Measurements from ENCODE around the gene ATG4D.

The ATG4D gene

DNA sequence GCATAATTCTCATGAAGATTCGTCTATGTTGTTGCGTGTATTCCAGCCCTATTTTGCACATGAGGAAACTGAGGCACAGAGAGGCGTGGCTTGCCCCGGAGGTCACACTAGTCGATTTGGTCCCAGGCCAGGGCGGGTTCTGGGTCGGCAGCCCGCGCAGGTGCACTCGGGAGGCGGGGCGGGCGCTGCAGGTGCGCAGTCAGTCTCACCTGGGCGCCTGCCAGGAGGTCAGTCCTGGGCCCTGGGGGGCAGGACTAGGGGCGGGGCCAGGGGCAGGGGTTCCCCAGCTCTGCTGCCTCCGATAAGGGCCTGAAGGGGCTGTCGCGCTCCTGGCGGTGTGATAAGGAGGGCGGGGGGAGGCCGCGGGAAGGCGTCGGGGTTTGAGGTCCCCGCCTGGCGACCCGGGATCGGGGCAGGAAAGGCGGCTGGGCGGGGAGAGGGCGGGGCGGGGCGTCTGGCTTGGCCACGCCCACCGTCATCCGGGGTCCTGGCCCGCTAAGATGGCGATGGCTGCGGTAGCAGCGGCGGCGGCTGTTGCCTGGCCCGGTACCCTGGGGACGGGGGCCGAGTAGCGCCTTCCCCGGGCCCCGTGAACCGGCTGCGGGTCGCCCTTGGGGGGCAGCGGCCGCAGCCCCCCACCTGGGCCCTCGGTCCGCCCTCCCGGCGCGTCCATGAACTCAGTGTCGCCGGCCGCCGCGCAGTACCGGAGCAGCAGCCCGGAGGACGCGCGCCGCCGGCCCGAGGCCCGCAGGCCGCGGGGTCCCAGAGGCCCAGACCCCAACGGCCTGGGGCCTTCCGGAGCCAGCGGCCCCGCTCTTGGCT, at the start of gene ATG4D:
TSS of gene ATG4D (plus strand) at position 485 of the 822 bp plus-strand sequence. CDS start at position 672, 187 bp downstream.
- no peak for DNase-seq

DNA sequence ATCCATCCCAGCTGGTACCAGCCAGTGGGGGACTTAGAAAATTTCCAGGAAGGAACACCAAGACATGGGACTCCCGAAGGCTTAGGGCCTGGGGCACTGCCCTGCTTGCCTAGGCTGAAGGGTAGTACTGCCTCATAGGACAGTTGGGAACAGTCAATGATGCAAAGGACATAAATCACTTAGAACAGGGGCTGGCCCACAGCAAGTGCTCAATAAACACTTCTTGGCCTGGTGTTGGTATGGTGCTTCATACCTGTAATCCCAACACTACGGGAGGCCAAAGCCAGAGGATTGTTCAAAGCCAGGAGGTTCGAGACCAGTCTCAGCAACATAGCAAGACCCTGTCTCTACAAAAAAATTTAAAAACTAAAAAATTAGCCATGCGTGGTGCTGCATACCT, 46.3 kb upstream of the ATG4D start:
- no peak for DNase-seq

DNA sequence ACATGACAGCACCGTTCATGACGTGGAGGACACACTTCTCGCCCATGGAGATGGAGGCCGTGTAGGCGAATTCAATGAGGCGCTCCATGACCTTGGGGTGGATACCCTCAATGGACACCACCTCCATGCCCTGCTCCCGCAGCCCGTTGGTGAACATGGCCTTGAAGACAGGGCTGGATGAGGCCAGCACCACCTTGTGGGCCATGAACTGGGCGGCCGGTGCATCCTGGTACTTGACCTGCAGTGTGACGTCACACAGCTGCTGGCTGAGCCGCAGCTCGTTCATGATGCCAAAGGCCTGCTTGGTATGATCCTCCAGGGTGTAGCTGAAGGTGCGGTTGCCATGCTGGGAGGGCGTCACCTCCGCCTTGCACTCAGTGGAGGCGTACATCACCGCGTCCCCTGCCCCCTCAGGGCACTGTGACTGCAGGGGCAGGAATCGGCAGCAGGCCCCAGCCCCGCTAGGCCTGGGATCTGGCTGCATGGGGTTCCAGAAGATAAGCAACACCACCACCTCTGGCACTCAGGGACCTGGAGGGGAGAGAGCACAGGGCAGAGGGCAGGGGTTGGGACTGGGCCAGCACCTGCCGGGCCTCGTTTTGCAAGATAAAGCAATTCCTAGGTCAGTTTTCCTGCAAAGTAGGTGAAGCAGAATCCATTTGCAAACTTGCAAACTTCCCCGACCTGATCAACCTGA, 44.0 kb upstream of the ATG4D start:
- no peak for DNase-seq

DNA sequence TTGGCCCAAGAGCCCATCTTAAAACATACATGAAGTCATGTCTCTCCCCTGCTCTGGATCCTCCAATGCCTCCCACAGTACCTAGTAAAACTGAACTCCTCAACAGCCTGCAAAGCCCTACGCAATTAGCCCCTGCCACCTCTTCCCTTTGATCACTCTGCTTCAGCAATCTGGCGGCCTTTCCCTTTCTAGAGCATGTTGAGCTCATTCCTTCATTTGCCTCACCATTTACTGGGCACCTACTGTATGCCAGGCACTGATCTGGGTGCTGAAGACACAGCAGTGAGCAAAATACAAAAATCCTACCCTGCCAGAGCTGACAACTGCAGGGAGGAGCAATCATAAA, 43.5 kb upstream of the ATG4D start:
- DNase-seq = no peak

DNA sequence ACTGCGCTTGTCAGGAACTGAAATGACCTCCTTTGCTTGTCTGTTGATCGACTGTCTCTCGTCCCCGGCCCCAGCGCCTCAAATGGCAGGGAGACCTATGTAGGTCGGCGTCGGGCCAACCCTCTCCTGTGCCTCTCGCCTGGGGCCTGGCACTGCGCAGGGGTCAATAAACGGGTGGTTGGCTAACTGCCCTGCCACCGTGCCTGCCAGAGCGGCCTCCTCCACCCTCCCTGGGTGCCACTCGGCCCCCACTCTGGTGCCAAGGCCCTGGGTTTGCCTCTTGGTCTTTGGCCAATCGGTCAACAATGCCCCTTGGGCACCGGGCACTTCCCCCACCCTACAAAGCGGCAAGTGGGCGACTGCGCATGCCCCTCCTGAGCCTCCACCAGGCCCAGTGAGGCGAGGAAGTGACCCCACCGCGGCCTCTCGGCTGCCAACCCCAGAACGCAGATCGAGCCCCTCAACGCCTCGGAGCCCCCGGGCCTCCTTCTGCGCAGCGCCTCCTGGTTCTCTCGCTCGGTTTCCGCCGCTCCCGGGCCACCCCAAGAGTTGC, 41.7 kb upstream of the ATG4D start:
- peak; percentile 43 for DNase-seq

DNA sequence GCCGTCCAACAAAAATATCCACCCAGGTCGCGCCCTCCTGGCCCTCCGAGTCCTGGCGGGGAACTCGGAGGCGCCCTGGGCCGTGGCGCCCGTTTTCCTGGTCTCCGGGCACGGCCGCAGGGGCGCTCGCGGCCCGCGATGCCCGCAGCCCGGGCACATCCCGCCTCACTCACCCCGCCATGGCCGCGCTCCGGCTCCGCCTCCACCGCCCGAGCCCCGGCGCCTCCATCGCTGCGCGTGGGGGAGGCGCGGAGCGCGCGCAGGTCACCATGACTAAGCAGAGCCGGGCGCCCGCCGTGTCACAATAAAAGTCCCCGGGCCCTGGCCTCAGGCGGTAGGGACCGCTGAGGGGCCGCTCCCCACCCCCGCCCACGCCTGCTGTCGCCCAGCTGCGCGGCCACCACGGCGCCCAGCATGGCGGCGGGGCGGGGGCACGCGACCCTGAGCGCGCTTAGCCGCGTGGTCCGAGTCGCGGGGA, 41.1 kb upstream of the ATG4D start:
- no peak for DNase-seq

DNA sequence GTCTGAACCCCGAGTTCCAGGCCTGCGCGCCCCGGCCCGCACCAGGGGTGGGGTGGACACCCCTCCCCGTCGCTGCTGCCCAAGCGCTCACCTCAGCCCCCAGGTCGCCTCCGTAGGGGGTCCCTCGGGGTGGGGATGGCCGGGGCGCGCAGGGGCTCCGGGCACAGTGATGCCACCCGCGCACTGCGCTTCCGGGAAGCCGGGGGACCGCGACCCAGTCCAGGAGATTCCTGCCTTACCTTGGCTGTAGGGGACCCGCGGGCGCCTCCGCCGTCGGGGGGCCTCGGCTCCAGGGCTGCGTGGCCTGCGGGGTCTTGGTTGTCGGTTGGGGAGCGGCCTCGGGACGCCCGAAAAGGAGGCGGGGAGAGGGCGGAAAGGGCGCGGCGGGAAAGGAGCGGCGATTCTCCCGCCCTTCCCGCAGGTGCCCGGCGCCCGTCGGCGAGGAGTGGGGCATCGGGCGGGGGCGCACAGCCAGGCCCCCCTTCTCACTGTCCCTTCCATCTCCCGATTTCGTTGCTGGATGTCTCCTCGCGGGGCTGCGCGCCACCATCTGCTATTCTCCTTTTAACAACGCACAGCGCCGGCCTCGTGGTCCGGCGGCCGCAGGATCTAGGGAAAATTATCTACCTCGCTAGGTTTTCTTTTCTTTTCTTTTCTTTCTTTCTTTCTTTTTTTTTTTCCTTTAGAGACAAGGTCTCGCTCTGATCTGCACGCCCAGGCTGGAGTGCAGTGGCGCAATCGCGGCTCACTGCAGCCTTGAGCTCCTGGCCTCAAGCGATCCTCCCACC, 40.5 kb upstream of the ATG4D start, which contains the start of gene KEAP1:
TSS of gene KEAP1 (minus strand) at position 355 of the 788 bp plus-strand sequence. CDS start 3,323 bp downstream, outside the sequence.
- DNase-seq = no peak

DNA sequence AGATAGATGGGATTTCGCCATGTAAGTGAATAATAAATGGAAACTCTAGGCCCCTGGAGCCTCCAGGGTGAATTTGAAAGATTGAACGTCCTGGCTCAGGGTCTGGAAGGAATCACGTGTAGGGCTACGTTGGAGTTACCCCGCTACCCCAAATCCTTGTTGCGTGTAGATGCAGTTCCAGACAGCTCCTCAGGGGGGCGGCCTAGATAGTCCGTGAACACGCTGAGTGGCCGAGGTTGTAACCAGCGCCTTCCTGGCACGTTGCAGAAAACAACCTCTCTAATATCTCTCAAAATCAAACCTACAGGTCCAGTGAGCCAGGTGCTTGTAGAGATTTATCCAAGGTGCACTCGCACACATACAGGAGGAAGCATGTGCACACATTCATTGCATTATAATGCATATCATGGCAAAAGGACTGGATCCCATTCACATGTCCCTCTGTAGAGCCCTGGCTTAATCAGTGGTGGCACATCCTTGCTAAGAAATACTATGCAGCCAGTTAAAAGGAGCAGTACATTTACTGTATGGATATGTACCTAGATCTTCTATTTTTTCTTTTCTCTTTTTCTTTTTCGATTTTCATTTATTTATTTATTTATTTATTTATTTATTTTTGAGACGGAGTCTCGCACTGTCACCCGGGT, 38.0 kb upstream of the ATG4D start:
- DNase-seq = no peak

DNA sequence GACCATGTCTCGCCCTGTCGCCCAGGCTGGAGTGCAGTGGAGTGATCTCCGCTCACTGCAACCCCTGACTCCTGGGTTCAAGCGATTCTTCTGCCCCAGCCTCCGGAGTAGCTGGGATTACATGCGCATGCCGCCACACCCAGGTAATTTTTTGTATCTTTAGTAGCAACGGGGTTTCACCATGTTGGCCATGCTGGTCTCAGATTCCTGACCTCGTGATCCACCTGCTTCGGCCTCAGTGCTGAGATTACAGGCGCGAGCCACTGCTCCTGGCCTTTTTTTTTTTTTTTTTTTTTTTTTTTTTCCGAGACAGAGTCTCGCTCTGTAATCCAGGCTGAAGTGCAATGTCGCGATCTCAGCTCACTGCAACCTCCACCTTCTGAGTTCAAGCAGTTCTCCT, 35.7 kb upstream of the ATG4D start:
- DNase-seq = no peak

DNA sequence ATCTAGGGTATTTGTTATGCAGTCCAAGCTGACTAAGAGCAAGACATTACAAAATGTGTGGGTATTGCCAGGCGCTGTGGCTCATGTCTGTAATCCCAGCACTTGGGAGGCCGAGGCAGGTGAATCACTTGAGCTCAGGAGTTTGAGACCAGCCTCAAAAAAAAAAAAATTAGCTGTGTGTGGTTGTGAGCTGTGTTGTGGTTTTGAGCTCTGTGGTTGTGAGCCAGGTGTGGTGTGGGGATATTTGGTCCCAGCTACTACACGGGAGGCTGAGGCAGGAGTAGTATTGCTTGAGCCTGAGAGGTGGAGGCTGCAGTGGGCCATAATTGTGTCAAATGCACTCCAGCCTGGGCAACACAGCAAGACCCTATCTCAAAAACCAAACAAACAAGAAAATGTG, 35.0 kb upstream of the ATG4D start:
- no peak for DNase-seq

DNA sequence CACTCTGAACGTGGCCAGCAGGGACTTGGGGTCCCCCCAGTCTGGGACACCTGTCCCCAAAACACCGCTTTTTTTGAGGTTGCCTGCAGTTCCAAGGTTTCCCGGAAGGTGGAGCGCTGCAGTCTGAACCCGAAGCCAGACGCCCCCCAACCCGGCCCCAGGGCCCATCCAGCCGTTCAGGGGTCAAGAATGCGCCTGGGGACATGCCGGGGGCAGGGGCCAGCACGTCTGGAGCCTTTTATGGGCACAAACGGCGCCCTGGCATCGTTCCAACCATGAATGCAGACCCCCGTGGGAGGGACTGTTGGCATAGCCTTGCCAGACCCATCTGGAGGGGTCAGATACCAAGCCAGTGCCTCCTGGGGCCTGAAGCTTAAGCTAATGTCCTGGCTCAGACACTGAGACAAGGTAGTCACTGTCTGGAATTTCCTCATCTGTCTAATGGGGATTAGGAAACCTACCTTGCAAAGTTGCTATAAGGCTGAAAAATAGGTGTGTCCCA, 33.4 kb upstream of the ATG4D start:
- DNase-seq = no peak

DNA sequence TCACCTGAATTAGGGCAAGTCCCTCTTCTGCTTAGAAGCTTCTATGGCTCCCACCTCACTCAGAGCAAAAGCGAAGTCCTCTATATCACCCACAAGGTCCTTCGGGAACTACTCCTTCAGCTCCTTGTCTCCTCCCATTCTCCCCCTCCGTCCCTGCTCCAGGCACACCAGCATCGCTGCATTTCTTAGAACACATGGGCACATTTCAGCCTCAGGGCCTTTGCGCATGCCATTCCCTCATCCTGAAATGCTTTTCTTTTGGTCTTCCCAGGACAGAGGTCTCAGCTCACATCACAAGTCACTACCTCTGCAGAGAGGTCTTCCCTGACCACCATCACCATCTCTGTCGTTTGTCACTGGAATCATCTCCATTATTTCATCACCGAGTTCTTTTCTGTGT, 30.5 kb upstream of the ATG4D start:
- no peak for DNase-seq

DNA sequence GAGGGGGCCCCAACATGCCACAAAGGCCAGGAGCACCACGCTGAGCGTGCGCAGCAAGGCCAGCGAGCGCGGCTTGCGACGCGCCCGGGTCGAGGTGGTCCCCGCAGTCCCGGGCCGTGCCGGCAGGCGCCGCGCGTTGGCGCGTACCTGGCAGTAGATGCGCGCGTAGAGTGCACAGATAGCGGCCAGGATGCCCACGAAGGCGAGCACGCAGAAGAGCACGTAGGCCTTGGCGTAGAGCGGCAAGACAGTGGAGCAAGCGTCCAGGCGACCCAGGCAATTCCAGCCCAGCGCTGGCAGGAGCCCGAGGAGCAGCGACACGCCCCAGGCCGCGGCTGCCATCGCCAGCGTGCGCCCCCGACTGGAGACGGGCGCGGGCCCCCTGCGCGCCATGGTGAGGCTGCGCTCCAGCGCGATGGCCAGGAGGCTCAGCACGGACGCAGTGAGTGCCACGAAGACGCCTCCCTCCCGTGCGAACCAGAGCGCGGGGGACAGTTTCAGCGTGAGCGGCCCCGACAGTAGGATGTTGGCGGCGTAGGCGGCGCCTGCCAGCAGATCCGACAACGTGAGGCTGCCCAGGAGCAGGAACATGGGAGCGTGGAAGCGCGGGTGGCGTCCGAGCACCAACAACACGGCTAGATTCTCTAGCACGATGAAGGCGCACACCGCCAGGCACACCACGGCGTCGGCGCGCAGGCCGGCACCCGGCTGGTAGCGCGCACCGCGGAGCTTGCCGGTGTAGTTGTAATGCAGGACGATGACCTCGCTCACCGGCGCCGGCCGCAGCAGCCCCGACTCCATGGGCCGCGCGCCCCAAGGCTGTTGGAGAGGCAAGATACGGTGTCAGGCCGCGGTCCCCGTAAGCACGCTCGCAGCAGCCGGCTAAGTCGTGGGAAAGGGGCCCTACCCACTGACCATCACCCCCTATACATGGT, 29.2 kb upstream of the ATG4D start:
- DNase-seq = no peak

DNA sequence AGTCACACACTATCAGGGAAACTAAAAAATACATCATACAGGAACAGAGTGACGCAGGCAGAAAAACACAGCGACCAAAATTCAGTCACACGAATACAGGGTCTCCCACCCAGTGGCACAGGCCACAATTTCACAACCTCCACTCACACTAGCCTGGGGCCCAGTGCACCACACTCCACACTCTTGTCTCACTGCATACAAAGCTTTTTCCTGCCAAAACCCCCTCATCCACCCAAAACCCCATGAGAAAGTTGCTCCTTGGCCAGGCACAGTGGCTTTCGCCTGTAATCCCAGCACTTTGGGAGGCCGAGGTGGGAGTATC, 27.7 kb upstream of the ATG4D start:
- no peak for DNase-seq

DNA sequence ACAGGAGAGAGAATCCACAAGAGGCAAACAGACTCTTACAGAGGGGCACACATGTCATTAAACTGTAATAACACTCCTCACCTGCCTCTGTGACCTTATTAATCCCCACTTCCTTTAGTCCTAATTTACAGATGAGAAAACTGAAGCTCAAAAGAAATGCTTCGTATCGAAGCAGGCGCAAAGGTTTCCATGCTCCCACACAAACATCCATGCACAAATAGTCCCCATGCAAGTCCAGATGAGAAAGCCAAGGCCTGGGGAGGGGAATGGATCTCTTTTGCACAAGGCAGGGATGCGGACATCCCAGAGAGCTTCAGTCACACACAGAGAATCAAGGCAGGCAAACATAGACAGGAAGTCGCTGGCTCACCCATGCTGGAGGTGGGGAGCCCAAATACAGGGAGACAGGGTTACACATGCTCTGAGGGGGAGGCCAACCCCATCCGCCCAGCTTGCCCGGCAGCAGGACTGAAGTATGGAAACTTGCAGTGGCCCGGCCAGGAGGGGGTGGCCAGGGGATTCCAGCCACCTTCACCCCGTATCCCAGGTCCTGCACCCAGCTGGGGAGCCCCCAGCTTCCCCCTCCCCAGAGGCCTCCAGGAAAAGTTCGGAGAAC, 26.9 kb upstream of the ATG4D start:
- DNase-seq = no peak

DNA sequence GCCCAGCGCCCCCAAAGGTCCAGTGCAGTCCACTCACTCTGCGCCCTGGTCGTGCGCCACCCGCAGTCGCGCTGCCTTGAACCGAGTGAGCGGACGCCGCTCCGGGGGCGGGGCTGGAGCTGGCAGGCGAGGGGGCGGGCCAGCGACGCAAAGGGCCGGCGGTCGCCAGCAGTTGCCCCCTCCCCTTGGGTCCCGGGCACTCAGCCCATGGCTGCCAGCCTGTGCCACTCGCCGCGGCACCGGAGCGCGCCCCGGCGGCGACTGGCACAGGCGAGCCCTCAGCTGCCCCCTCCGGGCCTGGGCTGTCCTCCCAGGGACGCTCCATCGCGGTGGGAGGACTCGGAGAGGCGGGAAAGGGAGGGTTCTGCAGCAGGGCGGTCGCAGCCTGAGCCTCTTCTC, 26.3 kb upstream of the ATG4D start, which contains the start of gene S1PR5:
TSS of gene S1PR5 (minus strand) at position 87 of the 399 bp plus-strand sequence. CDS start 2,436 bp downstream, outside the sequence.
- DNase-seq = no peak

DNA sequence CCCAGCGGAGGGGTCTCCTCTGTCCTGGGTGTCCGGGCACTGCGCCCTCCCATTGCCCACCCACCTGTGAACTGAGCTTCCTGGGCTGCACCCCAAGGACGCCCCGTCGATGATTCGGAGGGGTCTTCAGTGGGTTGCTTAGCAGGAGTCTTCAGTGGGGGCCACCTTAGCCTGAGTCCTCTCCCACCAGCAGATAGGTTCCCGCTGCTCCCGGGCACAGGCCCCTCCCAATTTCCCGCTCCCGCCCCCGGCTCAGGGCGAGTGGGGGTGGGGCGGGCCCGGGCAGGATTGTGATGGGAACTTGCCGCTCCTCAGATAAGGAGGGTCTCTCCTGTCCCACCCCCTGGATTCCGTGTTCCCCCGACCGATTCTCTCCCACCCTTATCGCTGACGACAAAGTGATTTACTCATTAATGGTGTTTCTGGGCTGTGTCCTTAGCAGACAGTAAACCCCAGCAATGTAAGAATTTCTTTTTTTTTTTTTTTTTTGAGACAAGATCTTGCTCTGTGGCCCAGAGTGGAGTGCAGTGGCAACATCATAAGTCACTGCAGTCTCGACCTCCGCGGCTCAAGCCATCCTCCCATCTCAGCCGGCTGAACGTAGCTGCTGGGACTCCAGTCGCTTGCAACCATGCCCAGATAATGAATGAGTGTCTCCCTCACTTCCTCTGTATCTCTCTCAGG, 25.8 kb upstream of the ATG4D start:
- DNase-seq = no peak

DNA sequence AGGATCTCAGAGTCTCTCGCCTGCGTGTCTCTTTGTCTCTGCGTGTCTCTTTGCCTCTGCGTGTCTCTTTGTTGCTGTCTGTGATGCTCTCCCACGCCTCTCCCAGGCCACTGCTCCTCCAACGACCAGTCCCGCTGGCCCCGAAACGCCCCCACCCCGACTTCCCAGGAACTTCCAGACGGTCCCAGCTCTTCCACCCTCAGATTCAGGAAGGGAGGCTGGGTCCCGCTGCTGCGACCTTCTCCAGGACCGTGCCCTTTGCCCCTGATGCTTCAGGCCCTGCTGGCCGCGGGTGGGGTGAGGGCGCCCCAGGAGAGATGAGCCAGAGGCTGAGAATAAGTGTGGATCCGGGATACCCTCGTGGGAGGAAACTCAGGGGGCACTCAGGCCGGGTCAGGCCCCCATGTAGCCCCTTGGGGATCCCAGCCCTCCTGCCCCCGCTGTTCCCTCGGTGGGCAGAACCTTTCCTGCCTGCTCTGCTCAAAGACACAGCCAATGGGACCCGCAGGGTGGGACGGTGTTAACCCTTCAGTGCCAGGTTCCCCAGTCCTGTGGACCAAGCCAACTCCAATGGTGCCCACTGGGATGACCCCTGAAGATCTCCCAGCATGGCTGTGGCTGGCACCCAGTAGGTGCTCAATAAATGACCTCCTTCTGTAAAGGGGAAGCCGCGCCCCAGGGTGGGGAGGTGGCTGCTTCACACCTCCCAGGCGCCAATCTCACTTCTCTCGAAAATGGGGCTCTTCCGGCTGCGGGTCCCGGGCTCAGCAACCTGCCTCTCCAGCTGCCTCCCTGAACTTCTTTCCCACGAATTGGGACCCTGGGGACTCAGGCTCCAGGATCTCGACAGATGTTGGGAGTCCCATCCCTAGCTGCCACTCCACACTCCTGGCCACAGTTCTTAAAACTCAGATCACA, 25.0 kb upstream of the ATG4D start:
- no peak for DNase-seq

DNA sequence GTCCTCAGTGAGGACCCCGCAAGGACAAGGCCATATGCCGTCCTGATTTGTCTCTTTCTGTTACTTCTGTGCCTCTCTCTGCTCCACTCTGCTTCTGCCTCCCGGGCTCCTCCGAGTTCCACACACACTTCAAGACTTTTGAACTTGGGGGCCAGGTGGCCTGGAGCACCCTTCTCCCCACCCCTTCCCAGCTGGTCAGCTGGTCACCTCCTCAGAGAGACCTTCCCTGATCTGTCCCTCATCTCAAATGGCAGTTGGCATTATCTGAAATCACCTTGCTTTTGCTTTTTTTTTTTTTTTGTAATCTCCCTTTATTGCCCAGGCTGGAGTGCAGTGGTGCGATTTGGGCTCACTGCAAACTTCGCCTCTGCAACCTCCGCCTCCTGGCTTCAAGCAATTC, 24.3 kb upstream of the ATG4D start:
- DNase-seq = no peak

Measured in cortex of kidney (tissue), 1 donor.